GM18526 (cell line): ENCODE results near the gene NTNG2.

Source experiments
- POLR2A ChIP-seq: IDR thresholded peaks from 3 replicates; pipeline ENCODE4 v1.6.1; 2011; ENCODE audit not compliant: insufficient read length; ENCODE audit errors: extremely low read depth

Gene NTNG2

GRCh38 chr9:132161743-132162184, at the start of gene NTNG2:
TSS of gene NTNG2 (plus strand) at chr9:132162058. CDS start at chr9:132166832, 4,774 bp downstream.
- TF ChIP-seq POLR2A: no peak

- TF ChIP-seq POLR2A: no peak
These were observed 47.7 kb upstream of the NTNG2 start for GRCh38 chr9:132114102-132114707.

- no peak for TF ChIP-seq POLR2A
These were observed 45.3 kb upstream of the NTNG2 start for GRCh38 chr9:132116583-132116982.

- TF ChIP-seq POLR2A: no peak
These were observed 44.2 kb upstream of the NTNG2 start for GRCh38 chr9:132117694-132118093.

GRCh38 chr9:132121021-132121420, 40.8 kb upstream of the NTNG2 start:
- no peak for TF ChIP-seq POLR2A

- TF ChIP-seq POLR2A: no peak
These were observed 37.1 kb upstream of the NTNG2 start for GRCh38 chr9:132124800-132125199.

- no peak for TF ChIP-seq POLR2A
These were observed 36.5 kb upstream of the NTNG2 start for GRCh38 chr9:132125361-132125760.

GRCh38 chr9:132125944-132126679, 35.7 kb upstream of the NTNG2 start:
- no peak for TF ChIP-seq POLR2A

- TF ChIP-seq POLR2A: no peak
These were observed 35.1 kb upstream of the NTNG2 start for GRCh38 chr9:132126680-132127236.

GRCh38 chr9:132127888-132128534, 33.8 kb upstream of the NTNG2 start:
- no peak for TF ChIP-seq POLR2A

- TF ChIP-seq POLR2A: no peak
These were observed 32.3 kb upstream of the NTNG2 start for GRCh38 chr9:132129535-132129934.

- TF ChIP-seq POLR2A: no peak
These were observed 26.4 kb upstream of the NTNG2 start for GRCh38 chr9:132135456-132135855.

GRCh38 chr9:132136151-132136780, 25.6 kb upstream of the NTNG2 start:
- TF ChIP-seq POLR2A: no peak

GRCh38 chr9:132141344-132141947, 20.4 kb upstream of the NTNG2 start:
- no peak for TF ChIP-seq POLR2A

- no peak for TF ChIP-seq POLR2A
These were observed 19.8 kb upstream of the NTNG2 start for GRCh38 chr9:132141948-132142594.

- no peak for TF ChIP-seq POLR2A
These were observed 18.9 kb upstream of the NTNG2 start for GRCh38 chr9:132142924-132143323.
